Esophagus muscularis mucosa (tissue), 3 donors: Measurements from ENCODE around the gene C15orf61.

Experiments used
- POLR2A ChIP-seq: fragments of 450-650 bp; IDR thresholded peaks from one replicate; pipeline ENCODE4 v1.6.1; 2017; ENCODE audit warnings: antibody characterized with exemption, moderate library complexity, mild to moderate bottlenecking, low read depth
- POLR2AphosphoS5 ChIP-seq, 2 donors: sonication (generic); formaldehyde crosslinking; IDR thresholded peaks; one replicate each; pipeline ENCODE4 v1.6.1; 2017; ENCODE audit warnings: antibody characterized with exemption in 2 of 2
- TF ChIP-seq, protein P1 (sequence below), 3 experiments: fragments of 200-600 bp in 2 of 3; fragments of 450-650 bp in 1 of 3; sonication (generic) in 2 of 3; IDR thresholded peaks; one replicate each; pipeline ENCODE4 v1.5.1; 2017 to 2019; ENCODE audit warnings: antibody characterized with exemption in 3 of 3, mild to moderate bottlenecking in 2 of 3, moderate library complexity in 1 of 3

GRCh38 chr15:67506775-67507747 lies 13.9 kb upstream of the C15orf61 start:
- TF ChIP-seq POLR2A (no peak), POLR2AphosphoS5 (IDR thresholded peaks at IDR 0.05) (no peak)
- TF ChIP-seq, protein P1, sequence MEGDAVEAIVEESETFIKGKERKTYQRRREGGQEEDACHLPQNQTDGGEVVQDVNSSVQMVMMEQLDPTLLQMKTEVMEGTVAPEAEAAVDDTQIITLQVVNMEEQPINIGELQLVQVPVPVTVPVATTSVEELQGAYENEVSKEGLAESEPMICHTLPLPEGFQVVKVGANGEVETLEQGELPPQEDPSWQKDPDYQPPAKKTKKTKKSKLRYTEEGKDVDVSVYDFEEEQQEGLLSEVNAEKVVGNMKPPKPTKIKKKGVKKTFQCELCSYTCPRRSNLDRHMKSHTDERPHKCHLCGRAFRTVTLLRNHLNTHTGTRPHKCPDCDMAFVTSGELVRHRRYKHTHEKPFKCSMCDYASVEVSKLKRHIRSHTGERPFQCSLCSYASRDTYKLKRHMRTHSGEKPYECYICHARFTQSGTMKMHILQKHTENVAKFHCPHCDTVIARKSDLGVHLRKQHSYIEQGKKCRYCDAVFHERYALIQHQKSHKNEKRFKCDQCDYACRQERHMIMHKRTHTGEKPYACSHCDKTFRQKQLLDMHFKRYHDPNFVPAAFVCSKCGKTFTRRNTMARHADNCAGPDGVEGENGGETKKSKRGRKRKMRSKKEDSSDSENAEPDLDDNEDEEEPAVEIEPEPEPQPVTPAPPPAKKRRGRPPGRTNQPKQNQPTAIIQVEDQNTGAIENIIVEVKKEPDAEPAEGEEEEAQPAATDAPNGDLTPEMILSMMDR (IDR thresholded peaks at IDR 0.05): no peak
